HEK293 (cell line): Measurements from ENCODE around the gene GIGYF1.

Experiments used
- CTCF ChIA-PET: fragments of 350-600 bp; formaldehyde crosslinking; extraction: SDS; loops from one replicate; lab custom pipeline; 2021; ENCODE audit warnings: antibody characterized with exemption; lab: Yijun Ruan, JAX
- POLR2A ChIA-PET: fragments of 300-600 bp; formaldehyde crosslinking; extraction: SDS; loops from one replicate; lab custom pipeline; 2020; ENCODE audit warnings: antibody characterized with exemption, inconsistent platforms; lab: Yijun Ruan, JAX
- H3K27ac ChIP-seq: fragments of 200-500 bp; sonication (Bioruptor generic); 2 replicates; pipeline ENCODE4 v1.5.1; 2014; ENCODE audit warnings: low read depth, low read length, control low read depth, inconsistent platforms; ENCODE audit errors: extremely low read depth
- H3K36me3 ChIP-seq, 2 experiments: fragments of 200-500 bp in 1 of 2; sonication (Bioruptor generic) in 1 of 2; 1 replicate in 1 of 2; 2 replicates in 1 of 2; pipeline ENCODE4 v1.5.1; 2014 to 2017; ENCODE audit warnings: inconsistent platforms in 2 of 2, low read length in 2 of 2; ENCODE audit not compliant: control insufficient read depth in 2 of 2, insufficient read depth in 1 of 2
- H3K4me1 ChIP-seq: fragments of 200-500 bp; sonication (Bioruptor generic); 2 replicates; pipeline ENCODE4 v1.5.1; 2014; ENCODE audit warnings: mild to moderate bottlenecking, low read length, inconsistent platforms; ENCODE audit not compliant: control insufficient read depth, insufficient read depth
- H3K4me3 ChIP-seq: 2 replicates; pipeline ENCODE4 v1.5.1; 2011; ENCODE audit warnings: low read depth, mild to moderate bottlenecking, control low read depth, low read length, moderate library complexity
- H3K9me3 ChIP-seq: fragments of 200-500 bp; sonication (Bioruptor generic); 2 replicates; pipeline ENCODE4 v1.5.1; 2014; ENCODE audit warnings: low read depth, low read length, inconsistent platforms; ENCODE audit not compliant: control insufficient read depth, insufficient read depth
- BCL11A ChIP-seq: fragments of 450-650 bp; formaldehyde crosslinking; IDR thresholded peaks from 2 replicates; pipeline ENCODE4 v1.5.1; 2016; ENCODE audit warnings: low read depth, missing biosample characterization, missing genetic modification characterization
- GLIS2 ChIP-seq: fragments of 450-650 bp; formaldehyde crosslinking; IDR thresholded peaks from 2 replicates; pipeline ENCODE4 v1.5.1; 2016; ENCODE audit warnings: missing biosample characterization, missing genetic modification characterization
- KLF7 ChIP-seq: fragments of 450-650 bp; formaldehyde crosslinking; IDR thresholded peaks from 2 replicates; pipeline ENCODE4 v1.5.1; 2016; ENCODE audit warnings: missing biosample characterization, missing genetic modification characterization, borderline replicate concordance
- PRDM1 ChIP-seq: fragments of 450-650 bp; formaldehyde crosslinking; IDR thresholded peaks from 2 replicates; pipeline ENCODE4; 2016; ENCODE audit warnings: missing biosample characterization, missing genetic modification characterization
- SCRT1 ChIP-seq: fragments of 450-650 bp; formaldehyde crosslinking; IDR thresholded peaks from 2 replicates; pipeline ENCODE4 v1.5.1; 2016; ENCODE audit warnings: missing biosample characterization, missing genetic modification characterization, borderline replicate concordance
- YY1 ChIP-seq: fragments of 450-650 bp; formaldehyde crosslinking; IDR thresholded peaks from 2 replicates; pipeline ENCODE4 v1.5.1; 2018; ENCODE audit warnings: missing biosample characterization, missing genetic modification characterization
- YY2 ChIP-seq: fragments of 450-650 bp; formaldehyde crosslinking; IDR thresholded peaks from 2 replicates; pipeline ENCODE4 v1.5.1; 2016; ENCODE audit warnings: missing biosample characterization, missing genetic modification characterization
- ZNF132 ChIP-seq: fragments of 450-650 bp; formaldehyde crosslinking; IDR thresholded peaks from 2 replicates; pipeline ENCODE4 v1.5.1; 2017; ENCODE audit warnings: missing biosample characterization, missing genetic modification characterization, borderline replicate concordance
- ZNF561 ChIP-seq: fragments of 450-650 bp; IDR thresholded peaks from 2 replicates; pipeline ENCODE4 v1.5.1; 2018; ENCODE audit warnings: missing biosample characterization, missing genetic modification characterization, borderline replicate concordance
- ZNF600 ChIP-seq: fragments of 450-650 bp; formaldehyde crosslinking; IDR thresholded peaks from 2 replicates; pipeline ENCODE4 v1.5.1; 2016; ENCODE audit warnings: missing biosample characterization, missing genetic modification characterization
- TF ChIP-seq, protein P1 (sequence below): fragments of 450-650 bp; formaldehyde crosslinking; IDR thresholded peaks from 2 replicates; pipeline ENCODE4 v1.5.1; 2017; ENCODE audit warnings: missing biosample characterization, mild to moderate bottlenecking, missing genetic modification characterization, moderate library complexity
- TF ChIP-seq, protein P2 (sequence below): fragments of 450-650 bp; formaldehyde crosslinking; IDR thresholded peaks from 2 replicates; pipeline ENCODE4 v1.5.1; 2016; ENCODE audit warnings: missing biosample characterization, missing genetic modification characterization
- TF ChIP-seq, protein P3 (sequence below): fragments of 450-650 bp; formaldehyde crosslinking; IDR thresholded peaks from 2 replicates; pipeline ENCODE4 v1.5.1; 2016; ENCODE audit warnings: missing biosample characterization, missing genetic modification characterization
- TF ChIP-seq, protein P4 (sequence below): fragments of 450-650 bp; formaldehyde crosslinking; IDR thresholded peaks from 2 replicates; pipeline ENCODE4 v1.5.1; 2016; ENCODE audit warnings: missing biosample characterization, missing genetic modification characterization

GIGYF1 gene

DNA sequence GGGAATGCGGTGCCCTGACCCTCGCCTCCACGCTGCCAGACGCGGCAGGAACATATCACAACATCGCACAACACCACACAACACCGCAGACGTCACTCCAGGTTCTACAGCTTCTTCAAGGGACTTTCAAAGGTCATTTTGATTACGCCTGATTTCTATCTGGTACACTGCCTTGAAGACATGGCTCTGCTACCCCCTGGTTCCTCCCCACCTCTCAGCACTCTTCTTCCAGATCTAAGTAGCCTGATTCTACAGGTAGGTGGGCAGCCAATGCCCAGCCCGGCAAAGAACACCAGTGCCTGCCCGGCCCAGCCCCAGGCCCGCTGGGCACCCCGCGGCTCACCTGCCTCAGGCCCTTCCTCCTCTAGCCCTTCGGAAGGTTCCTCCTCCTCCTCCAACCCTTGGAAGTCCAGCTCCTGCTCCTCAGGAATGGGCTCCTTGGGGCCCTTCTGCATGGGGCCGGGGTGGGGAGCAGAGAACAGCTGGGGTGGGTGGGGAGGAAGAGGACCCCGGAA lies 8.4 kb downstream of the GIGYF1 start (continued):
- TF ChIP-seq, protein P1, sequence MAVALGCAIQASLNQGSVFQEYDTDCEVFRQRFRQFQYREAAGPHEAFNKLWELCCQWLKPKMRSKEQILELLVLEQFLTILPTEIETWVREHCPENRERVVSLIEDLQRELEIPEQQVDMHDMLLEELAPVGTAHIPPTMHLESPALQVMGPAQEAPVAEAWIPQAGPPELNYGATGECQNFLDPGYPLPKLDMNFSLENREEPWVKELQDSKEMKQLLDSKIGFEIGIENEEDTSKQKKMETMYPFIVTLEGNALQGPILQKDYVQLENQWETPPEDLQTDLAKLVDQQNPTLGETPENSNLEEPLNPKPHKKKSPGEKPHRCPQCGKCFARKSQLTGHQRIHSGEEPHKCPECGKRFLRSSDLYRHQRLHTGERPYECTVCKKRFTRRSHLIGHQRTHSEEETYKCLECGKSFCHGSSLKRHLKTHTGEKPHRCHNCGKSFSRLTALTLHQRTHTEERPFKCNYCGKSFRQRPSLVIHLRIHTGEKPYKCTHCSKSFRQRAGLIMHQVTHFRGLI (tag by site-specific recombination) = no peak
- no peak for TF ChIP-seq YY2 (tag by site-specific recombination)
- TF ChIP-seq KLF7 (tag by site-specific recombination) = no peak

DNA sequence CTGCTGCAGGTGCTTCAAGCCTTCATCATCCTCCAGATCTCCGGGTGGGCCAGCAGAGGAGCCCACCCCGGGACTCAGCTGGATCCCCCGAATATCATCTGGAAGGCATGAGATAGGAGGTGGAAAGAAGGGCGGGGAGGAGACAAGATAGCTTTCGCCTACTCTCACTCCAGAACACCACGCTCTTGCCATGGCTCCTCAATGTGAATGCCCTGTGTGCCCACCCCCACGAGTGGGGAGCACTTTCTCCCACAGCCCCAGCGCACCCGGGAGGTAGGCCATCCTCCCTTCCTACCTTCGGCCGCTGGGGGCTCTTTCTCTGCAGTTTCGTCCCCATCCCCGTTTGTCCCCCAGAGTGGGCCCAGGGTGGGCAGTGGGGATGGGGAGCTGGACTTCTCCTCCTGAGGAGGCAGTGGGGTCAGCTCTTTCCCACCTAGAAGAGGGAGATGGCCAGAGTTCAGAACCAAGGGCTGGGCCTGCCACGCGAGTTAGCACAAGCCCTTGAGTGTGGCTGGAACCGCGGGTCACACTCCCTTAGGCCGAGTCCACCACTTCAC lies 8.9 kb downstream of the GIGYF1 start:
- no peak for TF ChIP-seq YY1 (tag by site-specific recombination)
- TF ChIP-seq PRDM1 (tag by site-specific recombination) = peak; percentile 53; the same call in 1 of the 2 replicates
- TF ChIP-seq, protein P2, sequence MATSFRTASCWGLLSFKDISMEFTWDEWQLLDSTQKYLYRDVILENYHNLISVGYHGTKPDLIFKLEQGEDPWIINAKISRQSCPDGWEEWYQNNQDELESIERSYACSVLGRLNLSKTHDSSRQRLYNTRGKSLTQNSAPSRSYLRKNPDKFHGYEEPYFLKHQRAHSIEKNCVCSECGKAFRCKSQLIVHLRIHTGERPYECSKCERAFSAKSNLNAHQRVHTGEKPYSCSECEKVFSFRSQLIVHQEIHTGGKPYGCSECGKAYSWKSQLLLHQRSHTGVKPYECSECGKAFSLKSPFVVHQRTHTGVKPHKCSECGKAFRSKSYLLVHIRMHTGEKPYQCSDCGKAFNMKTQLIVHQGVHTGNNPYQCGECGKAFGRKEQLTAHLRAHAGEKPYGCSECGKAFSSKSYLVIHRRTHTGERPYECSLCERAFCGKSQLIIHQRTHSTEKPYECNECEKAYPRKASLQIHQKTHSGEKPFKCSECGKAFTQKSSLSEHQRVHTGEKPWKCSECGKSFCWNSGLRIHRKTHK (tag by site-specific recombination) = no peak
- ChIA-PET POLR2A (interaction anchor here (1.2 kb wide), 1 partner anchor 21 kb away, joined by 3 read pairs; the partner anchor contains the start of gene POP7), CTCF (no interaction called here)
- Histone ChIP-seq H3K9me3 (no peaks in the 10 kb centered on the region), H3K4me1 (no peaks in the 10 kb centered on the region; the same call in 1 of the 2 replicates), H3K27ac (no peak overlapping the region), H3K4me3 (no peak overlapping the region), H3K36me3 (peaks cover 0 to 91% of the 10 kb centered on the region in 2 experiments; a peak in 2 of 3 replicates)

DNA sequence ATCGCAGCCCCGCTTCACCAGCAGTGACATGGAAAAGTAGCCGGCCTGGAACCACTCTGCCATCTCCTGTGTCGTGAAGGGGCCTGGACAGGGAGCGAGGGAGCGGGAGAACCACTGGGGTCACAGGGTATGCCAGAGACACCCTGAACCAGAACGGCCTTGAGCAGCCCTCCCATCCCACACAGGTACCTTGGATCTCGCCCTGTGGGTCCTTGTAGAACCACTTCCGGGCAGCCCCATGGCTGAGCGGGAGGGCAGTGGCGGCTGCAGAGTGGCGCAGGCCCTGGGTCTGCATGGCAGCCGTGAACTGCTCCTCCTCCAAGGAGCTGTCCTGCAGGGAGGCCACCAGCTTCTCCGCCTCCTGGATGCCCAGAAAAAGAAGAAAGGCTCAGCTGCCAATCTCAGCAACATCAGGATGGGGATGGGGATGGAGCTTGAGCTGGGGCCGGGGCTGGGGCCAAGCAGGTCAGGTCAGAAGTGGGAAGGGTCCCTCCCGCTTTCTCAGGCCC lies 9.5 kb downstream of the GIGYF1 start:
- Histone ChIP-seq H3K27ac (no peak overlapping the region), H3K9me3 (no peaks in the 10 kb centered on the region), H3K36me3 (peaks cover 0 to 94% of the 10 kb centered on the region in 2 experiments; a peak in 2 of 3 replicates), H3K4me1 (peaks cover 1% of the 10 kb centered on the region; the same call in 1 of the 2 replicates), H3K4me3 (no peak overlapping the region)
- ChIA-PET CTCF (interaction anchor here (0.6 kb wide), 1 partner anchor 216 kb away, joined by 3 read pairs; no protein-coding TSS in a partner anchor), POLR2A (interaction anchor here (1.2 kb wide), 1 partner anchor 21 kb away, joined by 3 read pairs; the partner anchor contains the start of gene POP7)
- TF ChIP-seq ZNF600 = peak; percentile 51; the same call in 1 of the 2 replicates
- TF ChIP-seq, protein P3, sequence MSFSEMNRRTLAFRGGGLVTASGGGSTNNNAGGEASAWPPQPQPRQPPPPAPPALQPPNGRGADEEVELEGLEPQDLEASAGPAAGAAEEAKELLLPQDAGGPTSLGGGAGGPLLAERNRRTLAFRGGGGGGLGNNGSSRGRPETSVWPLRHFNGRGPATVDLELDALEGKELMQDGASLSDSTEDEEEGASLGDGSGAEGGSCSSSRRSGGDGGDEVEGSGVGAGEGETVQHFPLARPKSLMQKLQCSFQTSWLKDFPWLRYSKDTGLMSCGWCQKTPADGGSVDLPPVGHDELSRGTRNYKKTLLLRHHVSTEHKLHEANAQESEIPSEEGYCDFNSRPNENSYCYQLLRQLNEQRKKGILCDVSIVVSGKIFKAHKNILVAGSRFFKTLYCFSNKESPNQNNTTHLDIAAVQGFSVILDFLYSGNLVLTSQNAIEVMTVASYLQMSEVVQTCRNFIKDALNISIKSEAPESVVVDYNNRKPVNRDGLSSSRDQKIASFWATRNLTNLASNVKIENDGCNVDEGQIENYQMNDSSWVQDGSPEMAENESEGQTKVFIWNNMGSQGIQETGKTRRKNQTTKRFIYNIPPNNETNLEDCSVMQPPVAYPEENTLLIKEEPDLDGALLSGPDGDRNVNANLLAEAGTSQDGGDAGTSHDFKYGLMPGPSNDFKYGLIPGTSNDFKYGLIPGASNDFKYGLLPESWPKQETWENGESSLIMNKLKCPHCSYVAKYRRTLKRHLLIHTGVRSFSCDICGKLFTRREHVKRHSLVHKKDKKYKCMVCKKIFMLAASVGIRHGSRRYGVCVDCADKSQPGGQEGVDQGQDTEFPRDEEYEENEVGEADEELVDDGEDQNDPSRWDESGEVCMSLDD = no peak

DNA sequence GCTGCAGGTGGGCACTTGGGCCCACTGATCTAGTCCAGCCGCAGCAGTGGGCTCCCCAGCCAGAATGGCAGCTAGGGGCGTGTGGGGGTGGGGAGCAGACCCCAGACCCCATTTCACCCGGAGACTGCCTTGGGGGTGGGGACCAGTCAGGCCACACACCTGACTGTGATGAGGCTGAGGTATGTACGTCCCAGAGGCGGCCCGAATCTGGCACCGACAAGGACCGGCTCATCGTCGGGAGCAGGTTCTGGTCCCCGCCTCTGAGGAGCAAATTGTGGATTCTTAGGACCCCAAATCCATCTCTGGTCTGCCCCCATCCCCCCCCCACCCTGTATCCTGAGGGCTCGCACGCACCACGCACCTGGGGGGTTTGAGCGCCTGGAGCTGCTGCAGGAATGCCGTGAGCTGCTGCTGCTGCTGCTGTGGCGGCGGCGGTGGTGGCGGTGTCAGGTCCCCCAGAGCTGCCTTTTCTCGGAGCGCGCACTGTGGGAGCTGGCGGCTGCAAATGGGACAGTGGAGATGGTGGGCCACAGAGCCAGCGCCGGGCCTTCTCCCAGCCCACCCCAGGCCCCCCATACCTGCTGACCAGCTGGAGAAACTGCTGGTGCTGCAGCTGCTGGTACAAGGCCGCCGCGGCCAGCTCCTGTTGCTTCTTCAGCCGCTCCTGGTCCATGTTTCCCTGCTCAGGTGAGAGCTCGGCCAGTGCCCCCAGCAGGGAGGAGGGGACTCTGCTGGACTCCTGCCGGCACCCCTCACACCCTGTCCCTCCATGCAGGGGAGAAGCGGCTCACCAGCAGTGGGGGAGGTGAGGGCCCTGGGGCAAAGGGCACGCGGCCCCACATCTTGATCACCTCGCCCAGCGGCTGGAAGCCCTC lies 10.2 kb downstream of the GIGYF1 start:
- Histone ChIP-seq H3K4me3 (no peak overlapping the region), H3K4me1 (peaks cover 6% of the 10 kb centered on the region; the same call in 1 of the 2 replicates), H3K36me3 (peaks cover 0 to 92% of the 10 kb centered on the region in 2 experiments; a peak in 2 of 3 replicates), H3K9me3 (no peaks in the 10 kb centered on the region), H3K27ac (no peak overlapping the region)
- CTCF ChIA-PET = interaction anchor here (0.6 to 1.4 kb wide), 3 partner anchors 8 to 215 kb away, joined by 3 to 11 read pairs (median 3); no protein-coding TSS in a partner anchor
- POLR2A ChIA-PET = interaction anchor here (1.4 kb wide), 1 partner anchor 9 kb away, joined by 5 read pairs; no protein-coding TSS in a partner anchor
- TF ChIP-seq BCL11A (tag by site-specific recombination) (no peak), ZNF561 (tag by site-specific recombination) (no peak), SCRT1 (tag by site-specific recombination) (no peak), ZNF132 (tag by site-specific recombination) (no peak), GLIS2 (tag by site-specific recombination) (peak; percentile 15; the same call in 1 of the 2 replicates)
- TF ChIP-seq, protein P4, sequence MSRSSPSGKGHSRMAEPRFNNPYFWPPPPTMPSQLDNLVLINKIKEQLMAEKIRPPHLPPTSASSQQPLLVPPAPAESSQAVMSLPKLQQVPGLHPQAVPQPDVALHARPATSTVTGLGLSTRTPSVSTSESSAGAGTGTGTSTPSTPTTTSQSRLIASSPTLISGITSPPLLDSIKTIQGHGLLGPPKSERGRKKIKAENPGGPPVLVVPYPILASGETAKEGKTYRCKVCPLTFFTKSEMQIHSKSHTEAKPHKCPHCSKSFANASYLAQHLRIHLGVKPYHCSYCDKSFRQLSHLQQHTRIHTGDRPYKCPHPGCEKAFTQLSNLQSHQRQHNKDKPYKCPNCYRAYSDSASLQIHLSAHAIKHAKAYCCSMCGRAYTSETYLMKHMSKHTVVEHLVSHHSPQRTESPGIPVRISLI (tag by site-specific recombination) = no peak
